CD14-positive monocyte (primary cell): Measurements from ENCODE around the gene GLP1R. TPM values are rescaled to one million over a fixed set of nuclear protein-coding genes. Genes with fewer than 3 reads are reported as not detected.

Source experiments
- DNase-seq, 3 donors: peaks; one replicate each; pipeline ENCODE4 v3.0.0-alpha.2; 2011 to 2022
- H2AFZ ChIP-seq: 2 replicates; pipeline ENCODE4 v1.6.0; 2012; ENCODE audit warnings: mild to moderate bottlenecking, low read depth, low read length, inconsistent platforms; ENCODE audit not compliant: insufficient read depth, poor library complexity, severe bottlenecking
- H3K27ac ChIP-seq, 2 donors: 1 replicate in 1 of 2; 2 replicates in 1 of 2; pipeline ENCODE4 v1.5.1; 2012 to 2013; ENCODE audit warnings: low read length in 2 of 2, control low read depth in 1 of 2, inconsistent platforms in 1 of 2, low read depth in 1 of 2, mild to moderate bottlenecking in 1 of 2
- H3K27me3 ChIP-seq, 2 donors: one replicate each; pipeline versions ENCODE4 v1.6.0 to v1.6.1; 2011 to 2013; ENCODE audit warnings: low read length in 2 of 2; ENCODE audit not compliant: control insufficient read depth in 2 of 2, insufficient read depth in 2 of 2
- H3K36me3 ChIP-seq, 2 donors: replicated peaks in 1 of 2; 1 replicate in 1 of 2; 2 replicates in 1 of 2; pipeline versions ENCODE4 v1.5.1 to v1.6.1; 2012 to 2013; ENCODE audit warnings: low read length in 2 of 2, control low read depth in 1 of 2, inconsistent platforms in 1 of 2, mild to moderate bottlenecking in 1 of 2; ENCODE audit not compliant: insufficient read depth in 2 of 2, control insufficient read depth in 1 of 2
- H3K4me1 ChIP-seq, 2 donors: 1 replicate in 1 of 2; 2 replicates in 1 of 2; pipeline versions ENCODE4 v1.5.1 to v1.6.1; 2012 to 2013; ENCODE audit warnings: low read length in 2 of 2, control low read depth in 1 of 2, inconsistent platforms in 1 of 2, mild to moderate bottlenecking in 1 of 2, moderate library complexity in 1 of 2; ENCODE audit not compliant: insufficient read depth in 2 of 2, control insufficient read depth in 1 of 2
- H3K4me2 ChIP-seq: replicated peaks from 2 replicates; pipeline ENCODE3; 2012; ENCODE audit warnings: low read length, moderate library complexity, mild to moderate bottlenecking; ENCODE audit not compliant: poor library complexity, severe bottlenecking; ENCODE audit errors: extremely low read depth
- H3K4me3 ChIP-seq, 3 experiments: fragments of 200-600 bp in 1 of 3; sonication (generic) in 1 of 3; replicated peaks in 1 of 3; 1 replicate in 2 of 3; 2 replicates in 1 of 3; pipeline ENCODE4 v1.5.1; 2011 to 2013; ENCODE audit warnings: low read length in 3 of 3, mild to moderate bottlenecking in 3 of 3, control low read depth in 2 of 3, low read depth in 2 of 3, inconsistent platforms in 1 of 3, moderate library complexity in 1 of 3
- H3K79me2 ChIP-seq: 2 replicates; pipeline ENCODE4 v1.6.0; 2012; ENCODE audit warnings: mild to moderate bottlenecking, control low read depth, inconsistent platforms, low read length, moderate library complexity; ENCODE audit not compliant: insufficient read depth
- H3K9ac ChIP-seq: 2 replicates; pipeline ENCODE4 v1.6.0; 2017; ENCODE audit warnings: low read length, mild to moderate bottlenecking; ENCODE audit not compliant: insufficient read depth, poor library complexity, severe bottlenecking
- H3K9me3 ChIP-seq, 2 donors: replicated peaks in 1 of 2; 1 replicate in 1 of 2; 2 replicates in 1 of 2; pipeline versions ENCODE4 v1.5.1 to v1.6.1; 2012 to 2013; ENCODE audit warnings: low read length in 2 of 2, control low read depth in 1 of 2; ENCODE audit not compliant: control insufficient read depth in 1 of 2, insufficient read depth in 1 of 2
- H4K20me1 ChIP-seq: 2 replicates; pipeline ENCODE4 v1.6.0; 2012; ENCODE audit warnings: mild to moderate bottlenecking, low read length, control low read depth, moderate library complexity; ENCODE audit not compliant: insufficient read depth
- H3K27ac Mint-ChIP-seq, 7 donors: one replicate each; pipeline ENCODE4 v1.8.0; 2020; ENCODE audit warnings: mild to moderate bottlenecking in 7 of 7, mixed read lengths in 7 of 7, moderate library complexity in 6 of 7, inconsistent platforms in 2 of 7
- H3K27me3 Mint-ChIP-seq, 3 donors: one replicate each; pipeline ENCODE4 v1.8.0; 2021 to 2022; ENCODE audit warnings: low read depth in 3 of 3, mild to moderate bottlenecking in 3 of 3, mixed read lengths in 3 of 3, moderate library complexity in 3 of 3, inconsistent platforms in 1 of 3
- H3K36me3 Mint-ChIP-seq, 2 donors: one replicate each; pipeline ENCODE4 v1.8.0; 2020; ENCODE audit warnings: mixed read lengths in 2 of 2, inconsistent platforms in 1 of 2, mild to moderate bottlenecking in 1 of 2
- H3K4me1 Mint-ChIP-seq: one replicate; pipeline ENCODE4 v1.8.0; 2020; ENCODE audit warnings: mild to moderate bottlenecking, mixed read lengths
- H3K4me3 Mint-ChIP-seq, 2 donors: one replicate each; pipeline ENCODE4 v1.8.0; 2020; ENCODE audit warnings: mild to moderate bottlenecking in 2 of 2, mixed read lengths in 2 of 2, moderate library complexity in 1 of 2
- H3K9me3 Mint-ChIP-seq, 7 donors: one replicate each; pipeline ENCODE4 v1.8.0; 2020 to 2022; ENCODE audit warnings: mixed read lengths in 7 of 7, mild to moderate bottlenecking in 6 of 7, moderate library complexity in 6 of 7, inconsistent platforms in 2 of 7
- CTCF ChIP-seq: fragments of 200-600 bp; IDR thresholded peaks from one replicate; pipeline ENCODE4 v1.8.0; 2022; ENCODE audit warnings: antibody characterized with exemption, mild to moderate bottlenecking
- WGBS: methylation state at CpG from one replicate; pipeline ENCODE4 v1.1.5; 2013; ENCODE audit warnings: missing lambda C conversion rate; ENCODE audit not compliant: insufficient coverage; 5-methylcytosine and 5-hydroxymethylcytosine counted together
- intact Hi-C, 2 donors: fragments of 100-400 bp; cut with micrococcal nuclease; formaldehyde crosslinking; loops; one replicate each; pipeline versions ENCODE4 v1.15.0 to v1.15.1; 2023
- polyA plus RNA-seq, 3 donors: library from polyadenylated mRNA; depleted of rRNA in 1 of 3; unstranded in 2 of 3; stranded (reverse) in 1 of 3; fragments of 300-500 nt in 2 of 3; fragments of >200 nt in 1 of 3; fragmentation: Illumina TruSeq in 2 of 3; gene quantifications; 1 replicate in 2 of 3; 2 replicates in 1 of 3; pipeline ENCODE4 v1.2.3, GENCODE V29; 2012 to 2021

GLP1R gene
- polyA plus RNA-seq, 3 donors: not detected

GRCh38 chr6:39041072-39041471, 7.5 kb upstream of the GLP1R start:
- Mint-ChIP-seq H3K4me3 (peak overlapping the region in 1 of 2 donors; percentile 31), H3K27me3 (peaks cover 16 to 46% (median 31%) of the 10 kb centered on the region in 3 donors), H3K9me3 (peaks cover 0 to 5% (median 2%) of the 10 kb centered on the region in 7 donors), H3K27ac (no peak overlapping the region), H3K36me3 (no peaks in the 10 kb centered on the region), H3K4me1 (peaks cover 6% of the 10 kb centered on the region)
- Histone ChIP-seq H3K4me3 (no peak overlapping the region), H3K36me3 (no peaks in the 10 kb centered on the region), H3K9me3 (peaks cover 0 to 3% of the 10 kb centered on the region in 2 donors), H4K20me1 (no peaks in the 10 kb centered on the region), H3K4me2 (no peak overlapping the region), H3K79me2 (no peaks in the 10 kb centered on the region), H3K4me1 (peaks cover 0 to 2% of the 10 kb centered on the region in 2 donors), H3K27ac (no peak overlapping the region), H3K27me3 (peaks cover 11 to 13% of the 10 kb centered on the region in 2 donors), H3K9ac (no peak overlapping the region), H2AFZ (no peak overlapping the region)
- no CpG with 5 or more reads among the region's 2 CpGs for WGBS
- intact Hi-C loops: no loop called here
- TF ChIP-seq CTCF: no peak
- DNase-seq: no peak

DNA sequence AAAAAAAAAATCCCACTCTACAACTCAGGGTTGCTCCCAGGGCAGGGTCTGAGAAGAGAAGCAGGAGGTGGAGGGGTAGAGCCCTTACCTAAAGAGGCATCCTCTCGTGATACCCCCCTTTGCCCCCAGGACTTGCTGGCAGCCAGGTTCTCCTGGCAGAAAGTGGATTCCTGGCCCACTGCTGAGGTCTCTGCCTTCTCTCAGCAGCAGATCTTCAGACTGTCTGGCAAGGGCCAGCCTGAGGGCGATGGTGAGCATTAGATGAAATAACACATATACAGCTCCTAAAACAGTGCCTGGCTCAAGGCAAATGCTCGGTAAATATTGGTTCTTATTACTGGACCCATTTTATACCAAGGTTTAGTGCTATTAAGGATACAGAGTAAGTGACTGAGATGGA, 4.8 kb upstream of the GLP1R start:
- Mint-ChIP-seq H3K27me3 (peaks cover 24 to 56% (median 37%) of the 10 kb centered on the region in 3 donors), H3K4me1 (no peaks in the 10 kb centered on the region), H3K36me3 (no peaks in the 10 kb centered on the region), H3K4me3 (no peak overlapping the region), H3K27ac (no peak overlapping the region), H3K9me3 (peaks cover 0 to 5% (median 2%) of the 10 kb centered on the region in 7 donors)
- Histone ChIP-seq H3K9ac (no peak overlapping the region), H3K79me2 (no peaks in the 10 kb centered on the region), H3K4me3 (no peak overlapping the region), H4K20me1 (no peaks in the 10 kb centered on the region), H3K9me3 (peaks cover 0 to 3% of the 10 kb centered on the region in 2 donors), H3K27me3 (peaks cover 17 to 22% of the 10 kb centered on the region in 2 donors), H3K4me2 (no peak overlapping the region), H3K36me3 (no peaks in the 10 kb centered on the region), H3K27ac (no peak overlapping the region), H3K4me1 (no peaks in the 10 kb centered on the region), H2AFZ (no peak overlapping the region)
- WGBS: 63% methylated on average over 1 of the region's 3 CpGs
- intact Hi-C loops: no loop called here
- TF ChIP-seq CTCF: no peak
- no peak for DNase-seq
